CD14-positive monocyte (primary cell): ENCODE data around the gene BBS9. TPM values are rescaled to one million over a fixed set of nuclear protein-coding genes. Genes with fewer than 3 reads are reported as not detected.
A peak's percentile ranks its signal among the peaks of the same experiment; 100 is the strongest.

ENCODE experiments used
- DNase-seq, 3 donors: peaks; one replicate each; pipeline ENCODE4 v3.0.0-alpha.2; 2011 to 2022
- H2AFZ ChIP-seq: 2 replicates; pipeline ENCODE4 v1.6.0; 2012; ENCODE audit warnings: mild to moderate bottlenecking, low read depth, low read length, inconsistent platforms; ENCODE audit not compliant: insufficient read depth, poor library complexity, severe bottlenecking
- H3K27ac ChIP-seq, 2 donors: 1 replicate in 1 of 2; 2 replicates in 1 of 2; pipeline ENCODE4 v1.5.1; 2012 to 2013; ENCODE audit warnings: low read length in 2 of 2, control low read depth in 1 of 2, inconsistent platforms in 1 of 2, low read depth in 1 of 2, mild to moderate bottlenecking in 1 of 2
- H3K27me3 ChIP-seq, 2 donors: one replicate each; pipeline versions ENCODE4 v1.6.0 to v1.6.1; 2011 to 2013; ENCODE audit warnings: low read length in 2 of 2; ENCODE audit not compliant: control insufficient read depth in 2 of 2, insufficient read depth in 2 of 2
- H3K36me3 ChIP-seq, 2 donors: replicated peaks in 1 of 2; 1 replicate in 1 of 2; 2 replicates in 1 of 2; pipeline versions ENCODE4 v1.5.1 to v1.6.1; 2012 to 2013; ENCODE audit warnings: low read length in 2 of 2, control low read depth in 1 of 2, inconsistent platforms in 1 of 2, mild to moderate bottlenecking in 1 of 2; ENCODE audit not compliant: insufficient read depth in 2 of 2, control insufficient read depth in 1 of 2
- H3K4me1 ChIP-seq, 2 donors: 1 replicate in 1 of 2; 2 replicates in 1 of 2; pipeline versions ENCODE4 v1.5.1 to v1.6.1; 2012 to 2013; ENCODE audit warnings: low read length in 2 of 2, control low read depth in 1 of 2, inconsistent platforms in 1 of 2, mild to moderate bottlenecking in 1 of 2, moderate library complexity in 1 of 2; ENCODE audit not compliant: insufficient read depth in 2 of 2, control insufficient read depth in 1 of 2
- H3K4me2 ChIP-seq: replicated peaks from 2 replicates; pipeline ENCODE3; 2012; ENCODE audit warnings: low read length, moderate library complexity, mild to moderate bottlenecking; ENCODE audit not compliant: poor library complexity, severe bottlenecking; ENCODE audit errors: extremely low read depth
- H3K4me3 ChIP-seq, 3 experiments: fragments of 200-600 bp in 1 of 3; sonication (generic) in 1 of 3; replicated peaks in 1 of 3; 1 replicate in 2 of 3; 2 replicates in 1 of 3; pipeline ENCODE4 v1.5.1; 2011 to 2013; ENCODE audit warnings: low read length in 3 of 3, mild to moderate bottlenecking in 3 of 3, control low read depth in 2 of 3, low read depth in 2 of 3, inconsistent platforms in 1 of 3, moderate library complexity in 1 of 3
- H3K79me2 ChIP-seq: 2 replicates; pipeline ENCODE4 v1.6.0; 2012; ENCODE audit warnings: mild to moderate bottlenecking, control low read depth, inconsistent platforms, low read length, moderate library complexity; ENCODE audit not compliant: insufficient read depth
- H3K9ac ChIP-seq: 2 replicates; pipeline ENCODE4 v1.6.0; 2017; ENCODE audit warnings: low read length, mild to moderate bottlenecking; ENCODE audit not compliant: insufficient read depth, poor library complexity, severe bottlenecking
- H3K9me3 ChIP-seq, 2 donors: replicated peaks in 1 of 2; 1 replicate in 1 of 2; 2 replicates in 1 of 2; pipeline versions ENCODE4 v1.5.1 to v1.6.1; 2012 to 2013; ENCODE audit warnings: low read length in 2 of 2, control low read depth in 1 of 2; ENCODE audit not compliant: control insufficient read depth in 1 of 2, insufficient read depth in 1 of 2
- H4K20me1 ChIP-seq: 2 replicates; pipeline ENCODE4 v1.6.0; 2012; ENCODE audit warnings: mild to moderate bottlenecking, low read length, control low read depth, moderate library complexity; ENCODE audit not compliant: insufficient read depth
- H3K27ac Mint-ChIP-seq, 7 donors: one replicate each; pipeline ENCODE4 v1.8.0; 2020; ENCODE audit warnings: mild to moderate bottlenecking in 7 of 7, mixed read lengths in 7 of 7, moderate library complexity in 6 of 7, inconsistent platforms in 2 of 7
- H3K27me3 Mint-ChIP-seq, 3 donors: one replicate each; pipeline ENCODE4 v1.8.0; 2021 to 2022; ENCODE audit warnings: low read depth in 3 of 3, mild to moderate bottlenecking in 3 of 3, mixed read lengths in 3 of 3, moderate library complexity in 3 of 3, inconsistent platforms in 1 of 3
- H3K36me3 Mint-ChIP-seq, 2 donors: one replicate each; pipeline ENCODE4 v1.8.0; 2020; ENCODE audit warnings: mixed read lengths in 2 of 2, inconsistent platforms in 1 of 2, mild to moderate bottlenecking in 1 of 2
- H3K4me1 Mint-ChIP-seq: one replicate; pipeline ENCODE4 v1.8.0; 2020; ENCODE audit warnings: mild to moderate bottlenecking, mixed read lengths
- H3K4me3 Mint-ChIP-seq, 2 donors: one replicate each; pipeline ENCODE4 v1.8.0; 2020; ENCODE audit warnings: mild to moderate bottlenecking in 2 of 2, mixed read lengths in 2 of 2, moderate library complexity in 1 of 2
- H3K9me3 Mint-ChIP-seq, 7 donors: one replicate each; pipeline ENCODE4 v1.8.0; 2020 to 2022; ENCODE audit warnings: mixed read lengths in 7 of 7, mild to moderate bottlenecking in 6 of 7, moderate library complexity in 6 of 7, inconsistent platforms in 2 of 7
- CTCF ChIP-seq: fragments of 200-600 bp; IDR thresholded peaks from one replicate; pipeline ENCODE4 v1.8.0; 2022; ENCODE audit warnings: antibody characterized with exemption, mild to moderate bottlenecking
- WGBS: methylation state at CpG from one replicate; pipeline ENCODE4 v1.1.5; 2013; ENCODE audit warnings: missing lambda C conversion rate; ENCODE audit not compliant: insufficient coverage; 5-methylcytosine and 5-hydroxymethylcytosine counted together
- intact Hi-C, 2 donors: fragments of 100-400 bp; cut with micrococcal nuclease; formaldehyde crosslinking; loops; one replicate each; pipeline versions ENCODE4 v1.15.0 to v1.15.1; 2023
- polyA plus RNA-seq, 3 donors: library from polyadenylated mRNA; depleted of rRNA in 1 of 3; unstranded in 2 of 3; stranded (reverse) in 1 of 3; fragments of 300-500 nt in 2 of 3; fragments of >200 nt in 1 of 3; fragmentation: Illumina TruSeq in 2 of 3; gene quantifications; 1 replicate in 2 of 3; 2 replicates in 1 of 3; pipeline ENCODE4 v1.2.3, GENCODE V29; 2012 to 2021

BBS9 gene
- polyA plus RNA-seq, 3 donors = 4.9 to 7.5 (median 6.8) TPM

DNA sequence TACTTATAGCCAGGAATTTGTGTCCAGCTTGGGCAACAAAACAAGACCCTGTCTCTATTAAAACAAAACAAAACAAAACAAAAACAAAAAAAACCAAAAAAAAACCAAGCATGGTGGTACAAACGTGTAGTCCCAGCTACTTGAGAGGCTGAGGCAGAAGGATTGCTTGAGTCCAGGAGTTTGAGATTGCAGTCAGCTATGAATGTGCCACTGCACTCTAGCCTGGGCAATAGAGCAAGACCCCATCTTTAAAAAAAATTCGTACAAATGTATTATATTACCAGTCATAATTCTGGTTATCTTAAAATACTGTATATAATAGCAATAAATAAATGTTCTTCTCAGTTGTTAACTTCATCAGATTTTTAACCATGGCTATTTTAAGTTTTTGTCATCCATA, 2.3 kb upstream of the BBS9 start:
- no peak for DNase-seq
- H3K4me1 ChIP-seq = peaks cover 12 to 16% of the 10 kb centered on the region in 2 donors
- Mint-ChIP-seq H3K36me3 (no peaks in the 10 kb centered on the region), H3K27me3 (no peaks in the 10 kb centered on the region), H3K4me3 (no peak overlapping the region), H3K4me1 (peaks cover 16% of the 10 kb centered on the region), H3K9me3 (peaks cover 0 to 2% (median 0%) of the 10 kb centered on the region in 7 donors), H3K27ac (no peak overlapping the region)
- TF ChIP-seq CTCF = no peak
- intact Hi-C loops = loop anchor here in 1 of 2 donors (5.0 to 10.0 kb wide), 2 partner anchors 65 to 232 kb away; partner anchors contain the start of genes KBTBD2 and NT5C3A
- no peaks in the 10 kb centered on the region for H3K9me3 ChIP-seq
- WGBS = 57% methylated on average over 1 of the region's 2 CpGs
- no peak overlapping the region for H3K9ac ChIP-seq
- H3K4me2 ChIP-seq = no peak overlapping the region
- H3K79me2 ChIP-seq = no peaks in the 10 kb centered on the region
- no peak overlapping the region for H2AFZ ChIP-seq
- H3K27ac ChIP-seq = no peak overlapping the region
- H3K27me3 ChIP-seq = no peaks in the 10 kb centered on the region
- H4K20me1 ChIP-seq = no peaks in the 10 kb centered on the region
- H3K4me3 ChIP-seq = no peak overlapping the region
- H3K36me3 ChIP-seq = no peaks in the 10 kb centered on the region

DNA sequence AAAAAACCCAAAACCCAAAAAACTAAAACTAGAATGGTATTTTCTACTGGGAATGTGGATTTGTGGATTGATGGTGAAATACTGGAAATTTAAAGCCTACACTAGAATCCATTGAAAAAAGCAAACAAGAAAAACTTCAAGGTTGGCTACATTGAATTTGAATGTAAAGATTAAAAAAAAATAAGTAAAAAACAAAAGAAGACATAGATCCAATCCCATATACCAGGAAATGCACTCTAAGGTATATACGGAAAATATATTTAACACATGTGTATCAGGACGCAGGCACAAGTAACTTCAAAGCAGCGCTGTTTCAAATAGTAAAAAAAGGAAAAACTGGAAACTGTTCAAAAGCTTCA, 754 bp upstream of the BBS9 start:
- Mint-ChIP-seq H3K9me3 (peaks cover 0 to 6% (median 0%) of the 10 kb centered on the region in 7 donors), H3K36me3 (no peaks in the 10 kb centered on the region), H3K4me3 (peak overlapping the region; percentile 86 to 94), H3K4me1 (peaks cover 16% of the 10 kb centered on the region), H3K27me3 (no peaks in the 10 kb centered on the region), H3K27ac (peak overlapping the region in 3 of 7 donors; percentile 50 to 91 (median 77))
- intact Hi-C loops = loop anchor here (2.0 to 10.0 kb wide), 3 partner anchors 66 to 234 kb away; partner anchors contain the start of genes NT5C3A (in 2 of the 2) and KBTBD2 (in 1 of the 2)
- Histone ChIP-seq H2AFZ (peak overlapping the region; percentile 98), H3K79me2 (no peaks in the 10 kb centered on the region), H3K4me3 (peak overlapping the region; percentile 60 to 80 (median 63)), H4K20me1 (no peaks in the 10 kb centered on the region), H3K36me3 (no peaks in the 10 kb centered on the region), H3K4me2 (peak overlapping the region; percentile 84), H3K9ac (peak overlapping the region; percentile 60), H3K4me1 (peaks cover 12 to 16% of the 10 kb centered on the region in 2 donors), H3K27ac (peak overlapping the region; percentile 72 to 80), H3K9me3 (no peaks in the 10 kb centered on the region), H3K27me3 (no peaks in the 10 kb centered on the region)
- no peak for DNase-seq
- no peak for TF ChIP-seq CTCF
- 0% methylated on average over 1 of the region's 3 CpGs for WGBS
